Activated CD8-positive, alpha-beta memory T cell treated with anti-CD3 and anti-CD28 coated beads, Interleukin-2, amount 50 U/mL, for 48 hours (primary cell): ENCODE measurements around the gene TK2.
"Not testable (repeated sequence)": the region's sequence is repeated elsewhere in the genome, so short reads cannot be mapped to it uniquely, and the experiment has no call there.

ENCODE experiments used
- DNase-seq: peaks from one replicate; pipeline ENCODE4 v3.0.0-alpha.2; 2020

Gene TK2

DNA sequence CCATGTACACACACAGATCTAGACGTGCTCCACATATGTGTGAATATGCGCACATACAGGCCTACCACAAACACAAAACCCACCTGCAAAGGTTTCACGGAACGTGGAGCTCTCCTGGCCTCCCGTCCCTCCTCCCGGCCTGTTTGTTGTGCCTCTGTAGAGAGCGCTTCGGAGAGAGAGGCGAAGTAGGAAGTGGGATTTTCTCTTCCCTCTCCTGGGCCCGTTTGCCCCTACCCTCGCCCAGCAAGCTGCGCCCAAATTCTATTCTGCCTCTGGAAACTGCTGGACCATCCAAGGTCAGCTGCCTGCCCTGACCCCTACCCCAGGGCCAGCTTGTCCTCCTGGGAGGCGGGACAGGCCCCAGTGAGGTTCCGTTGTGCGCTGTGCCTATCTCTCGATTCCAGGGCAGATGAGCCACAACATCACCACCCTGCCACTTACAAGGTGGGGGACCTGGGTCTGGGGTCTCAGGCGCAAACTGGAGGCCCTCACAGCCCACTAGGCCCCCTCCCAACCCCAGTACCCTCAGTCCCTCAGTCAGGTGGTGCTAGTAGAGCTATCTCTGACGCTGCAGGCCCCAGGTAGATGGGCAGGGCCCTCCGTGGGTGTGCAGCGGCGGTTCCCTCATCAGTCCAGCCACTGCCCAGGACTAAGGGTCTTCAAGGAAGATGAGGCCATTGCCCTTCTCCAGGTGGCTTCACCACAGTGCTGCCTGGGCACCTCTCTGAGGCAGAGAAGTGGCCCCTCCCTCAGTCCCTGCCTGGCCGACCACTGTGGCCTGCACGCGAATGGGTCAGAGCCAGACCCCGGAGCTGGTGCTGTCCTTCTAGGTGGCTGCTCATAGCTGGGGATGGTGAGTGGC lies 68.6 kb downstream of the TK2 start:
- peak; percentile 32 for DNase-seq

DNA sequence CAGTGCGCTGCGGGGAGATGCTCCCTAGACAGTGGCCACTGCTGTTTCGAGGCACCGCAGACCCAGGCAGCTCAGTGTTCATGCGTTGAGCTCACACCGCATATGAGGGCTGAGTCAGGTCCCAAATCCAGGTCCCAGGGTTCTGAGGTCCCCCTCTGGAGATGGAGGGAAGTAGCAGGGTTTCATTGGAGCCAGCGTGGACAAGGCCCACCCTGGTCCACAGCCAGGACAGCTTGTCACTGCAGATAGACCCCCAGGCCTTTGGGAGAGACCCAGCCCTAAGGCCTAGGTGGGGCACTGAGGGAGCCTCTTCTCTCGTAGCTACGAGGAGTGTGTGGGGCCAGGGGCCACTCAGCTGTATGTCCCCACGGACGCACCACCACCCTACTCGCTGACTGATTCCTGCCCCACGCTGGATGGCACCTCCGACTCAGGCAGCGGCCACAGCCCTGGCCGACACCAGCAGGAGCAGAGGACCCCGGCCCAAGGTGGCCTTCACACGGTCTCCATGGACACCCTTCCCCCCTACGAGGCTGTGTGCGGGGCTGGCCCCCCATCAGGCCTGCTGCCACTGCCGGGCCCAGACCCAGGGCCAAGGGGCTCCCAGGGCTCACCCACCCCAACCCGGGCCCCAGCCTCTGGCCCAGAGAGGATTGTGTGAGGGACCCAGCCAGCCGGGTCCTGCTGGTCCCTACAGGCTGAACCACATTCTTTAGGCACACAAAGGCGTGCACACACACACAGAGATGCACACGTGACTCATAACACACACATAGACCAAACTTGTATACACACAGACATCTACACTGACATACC lies 69.4 kb downstream of the TK2 start:
- peak; percentile 48 for DNase-seq

DNA sequence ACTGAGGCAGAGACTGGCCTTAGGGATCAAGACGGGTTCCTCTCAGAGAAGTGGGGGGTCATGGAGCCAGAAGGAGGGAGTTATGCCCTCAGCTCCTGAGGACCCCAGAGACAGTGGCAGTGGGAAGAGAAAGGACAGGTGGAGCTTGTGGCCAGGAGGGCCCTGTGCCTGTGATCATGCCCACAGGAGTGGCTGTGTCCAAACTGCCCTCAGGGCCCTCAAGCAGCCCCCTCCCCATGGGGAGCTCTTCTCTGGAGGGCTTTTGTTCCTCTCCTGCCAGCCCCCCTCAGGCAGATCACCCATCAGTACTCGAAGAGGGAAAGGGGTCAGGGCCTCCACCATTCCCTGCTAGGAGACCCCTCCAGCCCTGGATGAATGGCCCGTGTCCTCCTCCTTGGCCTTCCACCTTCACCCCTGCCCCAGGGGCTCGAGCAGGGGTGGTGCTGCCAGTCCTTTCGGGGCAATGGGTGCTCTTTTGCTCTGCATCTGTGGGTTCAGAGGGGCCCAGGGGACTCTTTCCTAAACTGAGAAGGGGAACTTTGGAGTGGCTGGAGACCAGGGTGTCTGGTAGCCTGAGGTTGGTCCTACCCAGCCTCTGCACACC lies 70.2 kb downstream of the TK2 start:
- peak; percentile 53 for DNase-seq

DNA sequence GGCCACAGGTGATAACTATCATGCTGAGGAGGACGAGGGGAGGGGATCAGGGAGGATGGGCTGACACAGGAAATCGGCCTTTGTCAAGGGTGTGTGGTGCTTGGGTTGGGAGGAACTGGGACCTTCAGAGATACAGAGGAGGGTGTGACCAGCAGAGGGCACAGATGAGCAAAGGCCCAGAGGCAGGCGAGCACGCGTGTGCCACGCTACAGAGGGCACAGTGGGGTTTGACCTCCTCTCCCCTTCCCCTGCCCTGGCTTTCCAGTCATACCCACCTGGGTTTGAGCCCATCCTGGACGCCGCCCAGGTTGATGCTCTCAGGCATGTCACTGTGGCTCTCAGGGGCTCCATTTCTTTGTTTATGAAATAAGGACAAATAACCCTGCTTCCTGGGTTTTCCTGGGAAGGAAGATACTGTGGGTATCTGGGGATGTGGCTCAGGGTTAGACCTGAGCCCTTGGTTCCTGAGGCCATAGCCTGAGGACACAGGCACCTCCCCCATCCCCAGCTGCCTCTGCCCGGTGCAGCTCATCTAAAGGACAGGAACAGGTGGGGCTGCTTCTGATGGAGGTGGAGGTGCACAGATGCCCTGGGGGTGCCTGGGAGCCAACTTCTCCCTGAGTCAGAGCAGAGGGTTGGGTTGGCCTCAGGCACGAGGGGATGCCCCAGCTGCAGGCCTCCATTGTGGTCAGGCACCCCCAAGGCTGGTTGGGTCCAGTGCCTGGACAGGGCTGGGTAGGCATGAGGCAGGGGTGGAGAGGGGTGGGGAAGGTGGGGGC lies 71.0 kb downstream of the TK2 start:
- peak; percentile 88 for DNase-seq

DNA sequence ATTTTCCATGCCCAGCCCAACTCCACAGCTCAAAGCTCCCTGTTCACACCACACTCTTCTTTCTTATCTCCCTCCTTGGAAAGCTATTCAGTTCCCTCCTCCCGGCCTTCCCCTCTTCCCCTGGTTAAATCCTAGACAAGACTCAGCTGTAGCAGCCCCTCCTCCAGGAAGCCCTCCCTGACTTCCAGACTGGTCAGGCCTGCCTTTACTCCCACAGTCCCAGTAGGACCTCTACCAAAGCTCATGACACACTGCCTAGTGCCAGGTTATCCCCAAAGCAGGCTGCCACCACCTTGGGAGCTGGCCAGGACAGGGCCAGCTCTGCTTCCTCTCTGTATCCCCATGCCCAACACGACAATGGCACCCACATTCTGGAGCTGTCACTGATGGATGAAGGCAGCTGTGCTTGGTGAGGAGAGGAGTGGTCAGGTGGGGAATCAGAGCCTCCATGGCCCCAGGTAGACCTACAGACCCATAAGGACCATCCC lies 72.8 kb downstream of the TK2 start:
- peak; percentile 40 for DNase-seq

DNA sequence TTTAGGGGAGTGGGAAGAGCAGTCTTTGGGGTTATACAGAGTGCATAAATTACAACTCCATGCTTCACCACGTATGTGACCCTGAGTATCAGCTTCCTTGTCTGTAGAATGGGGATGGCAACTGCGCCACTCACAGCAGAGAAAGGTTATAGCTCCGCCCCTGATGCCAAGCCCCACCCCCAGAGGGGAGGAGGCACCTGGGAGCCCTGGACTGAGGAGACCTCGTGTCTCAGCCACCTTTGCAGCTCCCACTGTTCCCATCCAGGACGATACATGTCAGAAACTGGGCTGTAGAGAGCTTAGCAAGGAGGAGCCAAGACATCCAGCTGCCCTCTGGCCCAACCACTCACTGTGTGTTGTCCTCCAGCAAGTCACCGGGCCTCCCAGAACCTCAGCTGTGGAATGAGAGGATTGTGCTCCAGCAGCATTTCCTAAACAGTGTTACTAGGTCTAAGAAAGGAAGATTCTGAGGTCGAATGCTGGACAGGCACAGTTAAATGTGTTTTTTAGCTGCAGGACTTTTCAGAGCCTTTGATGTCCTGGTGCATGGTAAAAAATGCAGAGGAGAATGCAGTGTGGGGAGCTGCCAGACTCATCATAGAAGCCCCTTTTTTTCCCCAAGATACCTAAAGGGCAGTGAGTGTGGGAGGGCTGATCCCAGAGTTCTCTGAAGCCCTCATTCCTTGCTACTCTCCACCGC lies 73.4 kb downstream of the TK2 start:
- peak; percentile 75 for DNase-seq

DNA sequence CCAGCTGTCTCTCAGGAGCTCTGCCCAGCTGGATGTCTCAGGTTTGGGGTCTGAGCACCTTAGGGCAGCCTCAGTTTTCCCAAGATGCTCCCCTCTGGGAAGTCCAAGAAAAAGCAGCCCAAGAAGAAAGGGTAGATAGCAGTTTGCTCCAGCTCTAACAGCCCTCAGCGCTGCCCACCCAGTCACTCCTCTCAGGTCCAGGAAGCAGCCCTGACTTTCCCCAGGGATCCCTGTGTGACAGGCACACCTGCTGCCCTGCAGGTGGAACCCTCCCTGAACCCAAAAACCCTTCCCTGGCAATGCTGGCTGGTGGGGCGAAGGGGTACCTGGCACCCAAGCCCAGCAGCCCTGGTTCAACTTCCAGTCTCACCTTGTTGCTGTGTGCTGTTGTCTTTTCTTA lies 74.7 kb downstream of the TK2 start:
- peak; percentile 48 for DNase-seq

DNA sequence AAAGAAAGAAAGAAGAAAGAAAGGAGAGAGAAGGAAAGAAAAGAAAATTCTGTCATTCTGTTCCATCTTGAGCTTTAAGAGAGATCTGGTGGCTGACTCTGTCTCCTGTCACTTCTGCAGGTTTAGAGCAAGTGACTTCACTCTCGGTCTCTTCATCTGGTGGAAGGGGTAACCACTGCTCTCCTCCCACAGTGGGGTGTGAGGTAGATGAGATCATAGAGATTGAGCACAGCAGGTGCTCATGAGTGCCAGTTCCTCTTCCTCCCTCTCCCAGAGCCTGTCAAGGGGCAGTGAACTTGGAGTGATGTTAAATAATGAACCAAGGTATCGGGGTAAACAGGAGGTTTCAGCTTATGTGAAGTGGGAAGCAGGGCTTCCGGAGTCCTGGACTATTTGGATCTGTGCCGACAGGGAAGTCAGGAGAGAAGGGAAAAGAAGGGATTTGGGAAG lies 75.1 kb downstream of the TK2 start:
- DNase-seq, result peak; percentile 69

DNA sequence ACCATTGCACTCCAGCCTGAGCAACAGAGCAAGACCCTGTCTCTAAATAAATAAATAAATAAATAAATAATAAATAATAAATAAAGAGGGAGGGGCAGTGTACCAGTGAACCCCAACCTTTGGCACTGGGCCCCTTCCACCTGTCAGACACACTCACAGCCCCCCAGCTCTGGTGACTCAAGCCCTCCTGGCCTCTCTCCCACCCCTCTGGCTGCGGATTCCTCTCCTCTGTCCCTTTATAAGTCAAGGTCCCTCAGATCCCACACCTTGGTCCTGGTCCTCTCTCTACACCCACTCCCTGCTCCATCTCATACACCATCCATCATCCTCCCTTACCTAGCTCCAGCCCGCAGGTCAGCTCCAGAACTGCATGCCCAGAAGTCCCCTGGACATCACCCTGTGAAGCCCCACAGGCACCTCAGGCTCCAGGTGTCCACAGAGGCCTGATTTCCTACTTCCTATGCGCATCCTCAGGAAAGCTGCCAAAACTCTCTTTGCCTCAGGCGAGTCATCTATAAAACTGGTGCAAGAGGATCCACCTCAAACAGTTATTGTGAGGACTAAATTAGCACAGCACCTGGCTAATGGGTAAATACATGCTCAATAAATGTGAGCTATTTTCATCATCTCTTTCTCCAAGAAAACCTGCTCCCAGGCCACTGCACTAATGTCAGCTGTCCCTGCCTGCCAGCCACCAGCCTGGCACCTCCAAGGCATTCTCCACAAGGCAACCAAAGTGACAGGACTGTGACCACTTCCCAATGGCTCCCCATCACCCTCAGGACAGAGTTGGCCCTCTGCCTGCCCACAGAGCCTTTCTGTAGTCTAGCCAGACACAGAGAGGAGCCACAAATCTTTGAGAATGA lies 76.0 kb downstream of the TK2 start:
- DNase-seq, result peak; percentile 44

DNA sequence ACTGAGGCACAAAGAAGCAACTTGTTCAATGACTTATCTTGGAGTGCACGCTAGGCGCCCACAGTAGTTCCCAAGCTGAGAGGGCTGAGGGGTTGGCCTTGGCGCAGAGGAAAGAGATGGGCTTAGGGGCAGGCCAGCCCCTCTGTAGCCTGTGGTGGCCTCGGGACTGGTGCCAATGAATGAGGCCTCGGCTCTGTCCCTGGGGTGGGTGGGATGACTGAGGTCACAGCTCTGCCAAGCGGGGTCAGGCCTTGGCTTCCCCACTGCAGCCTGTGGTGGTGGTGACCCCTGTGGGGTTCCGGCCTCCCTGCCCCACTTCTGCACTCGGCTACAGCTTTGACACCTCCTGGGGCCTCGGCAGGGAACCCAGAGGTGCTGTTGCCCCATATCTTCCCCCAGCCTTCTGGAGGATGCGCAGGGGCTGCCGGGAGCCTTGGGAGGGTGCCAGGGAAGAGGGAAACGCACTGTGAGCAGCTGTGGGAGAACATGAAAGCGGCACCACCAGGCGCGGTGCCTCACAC lies 76.8 kb downstream of the TK2 start:
- DNase-seq, result peak; percentile 40

DNA sequence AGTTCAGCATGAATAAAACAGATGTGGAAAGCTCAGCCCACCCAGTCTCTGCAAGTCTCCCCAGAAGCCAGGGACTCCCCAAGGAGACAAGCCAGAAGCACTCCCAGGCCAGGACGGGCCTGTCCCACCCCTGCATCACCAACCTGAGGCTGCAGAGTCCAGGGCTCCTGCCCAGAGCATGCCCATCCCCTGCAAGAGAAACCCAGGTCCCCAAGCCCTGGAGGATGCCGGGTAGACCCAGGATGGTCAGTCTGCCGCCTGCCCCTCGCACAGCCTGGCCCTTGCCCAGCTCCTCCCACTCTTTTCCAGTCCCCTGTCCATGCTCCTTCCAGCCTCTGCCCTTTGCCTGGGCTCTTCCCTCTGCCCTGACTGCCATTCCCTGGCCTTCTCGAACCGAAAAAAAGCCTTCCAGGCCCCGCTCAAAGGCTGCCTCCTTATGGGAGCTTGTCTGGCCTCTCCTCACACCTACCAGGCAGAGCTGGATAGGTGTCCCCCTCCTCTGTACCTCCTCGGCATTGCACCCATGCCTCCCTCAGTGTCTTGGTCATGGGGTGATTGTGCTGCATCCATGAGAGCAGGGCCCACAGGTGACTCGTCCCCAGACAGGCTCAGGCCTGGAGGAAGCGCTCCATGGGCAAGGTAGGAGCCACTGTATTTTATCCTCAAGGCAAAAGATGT lies 78.1 kb downstream of the TK2 start:
- DNase-seq, result peak; percentile 38

DNA sequence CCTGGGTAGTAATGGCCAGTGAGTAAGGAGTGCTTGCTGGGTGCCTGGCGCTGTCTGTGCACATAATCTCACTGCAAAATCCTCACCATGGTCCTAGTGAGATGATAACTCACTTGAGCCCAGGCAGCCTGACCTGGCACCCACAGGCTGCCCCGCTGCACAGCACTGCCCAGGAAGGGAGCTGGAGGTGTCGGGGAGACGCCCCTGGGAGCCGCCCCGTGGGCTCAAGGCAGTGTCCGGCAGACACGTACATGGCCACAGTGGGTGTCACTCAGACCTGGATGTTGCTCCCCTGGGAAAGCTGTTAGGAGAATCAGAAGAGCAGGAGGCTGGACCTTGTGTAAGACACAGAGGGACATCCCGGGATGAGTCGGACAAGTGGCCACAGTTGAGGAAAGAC lies 78.7 kb downstream of the TK2 start:
- peak; percentile 39 for DNase-seq

DNA sequence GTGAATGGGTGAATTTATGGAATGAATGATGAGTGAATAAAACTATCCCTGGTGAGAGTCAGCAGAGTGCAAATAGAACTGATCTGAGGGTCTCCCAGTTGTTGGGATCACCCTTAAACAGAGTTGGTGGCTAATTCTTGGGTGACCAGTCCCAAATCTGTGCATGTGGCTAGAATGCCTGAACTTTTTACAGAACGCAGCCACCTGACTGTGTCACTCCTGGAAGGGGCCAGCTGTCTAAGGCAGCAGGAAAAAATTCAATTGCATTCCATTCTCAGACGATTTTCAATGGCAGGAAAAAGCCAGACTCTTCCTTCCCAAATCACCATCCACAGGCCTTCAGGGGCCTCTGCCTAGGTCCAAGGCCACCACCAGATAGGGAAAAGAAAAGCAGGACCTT lies 79.4 kb downstream of the TK2 start:
- DNase-seq, result no peak

DNA sequence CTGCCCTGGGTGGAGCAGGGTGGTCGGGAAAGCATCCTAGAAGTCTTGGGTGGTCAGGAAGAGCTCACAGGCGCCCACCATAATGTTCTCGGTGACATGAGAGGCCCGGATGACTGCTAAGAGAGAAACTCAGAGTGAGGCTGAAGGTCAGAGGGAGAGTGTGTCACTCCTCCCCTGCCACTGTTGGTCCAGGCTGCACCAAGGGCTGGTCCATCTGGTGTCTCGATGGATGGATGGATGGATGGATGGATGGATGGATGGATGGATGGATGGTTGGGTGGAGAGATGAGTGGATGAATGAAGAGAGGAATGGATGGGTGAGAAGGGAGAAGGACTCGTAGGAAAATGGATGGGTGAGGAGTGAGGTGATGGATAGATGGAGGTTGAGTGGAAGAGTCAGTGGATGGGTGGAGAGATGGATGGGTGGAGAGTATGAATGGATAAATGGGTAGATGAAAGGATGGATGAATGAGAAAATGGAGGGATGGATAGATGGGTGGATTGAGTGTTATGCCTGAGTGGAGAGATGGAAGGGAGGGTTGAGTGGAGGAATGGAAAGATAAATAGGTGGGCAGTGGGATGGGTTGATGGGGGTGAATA lies 79.9 kb downstream of the TK2 start:
- no peak for DNase-seq

DNA sequence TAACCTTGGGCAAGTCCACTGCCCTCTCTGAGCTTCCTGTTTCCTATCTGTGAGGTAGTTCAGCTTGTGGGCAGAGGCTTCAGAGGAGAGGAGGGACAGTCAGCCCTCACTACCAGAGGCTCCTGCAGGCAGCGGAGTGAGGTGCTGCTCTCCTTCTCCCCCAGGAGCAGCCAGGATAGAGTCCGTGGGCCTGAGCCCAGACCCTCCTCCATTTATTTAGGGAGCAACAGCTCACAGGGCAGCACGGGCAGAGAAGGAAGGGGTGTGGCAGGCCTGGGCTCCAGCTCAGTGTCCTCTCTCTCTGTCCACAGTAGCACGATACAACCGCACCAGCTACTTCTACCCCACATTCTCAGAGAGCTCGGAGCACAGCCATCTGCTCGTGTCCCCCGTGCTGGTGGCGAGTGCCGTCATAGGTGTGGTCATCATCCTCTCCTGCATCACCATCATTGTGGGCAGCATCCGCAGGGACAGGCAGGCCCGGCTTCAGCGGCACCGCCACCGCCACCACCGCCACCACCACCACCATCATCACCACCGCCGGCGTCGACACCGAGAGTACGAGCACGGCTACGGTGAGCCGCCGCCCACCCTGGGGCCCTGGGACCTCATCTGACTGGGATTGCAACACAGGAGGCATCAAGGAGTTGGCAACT lies 80.5 kb downstream of the TK2 start:
- DNase-seq, result no peak

DNA sequence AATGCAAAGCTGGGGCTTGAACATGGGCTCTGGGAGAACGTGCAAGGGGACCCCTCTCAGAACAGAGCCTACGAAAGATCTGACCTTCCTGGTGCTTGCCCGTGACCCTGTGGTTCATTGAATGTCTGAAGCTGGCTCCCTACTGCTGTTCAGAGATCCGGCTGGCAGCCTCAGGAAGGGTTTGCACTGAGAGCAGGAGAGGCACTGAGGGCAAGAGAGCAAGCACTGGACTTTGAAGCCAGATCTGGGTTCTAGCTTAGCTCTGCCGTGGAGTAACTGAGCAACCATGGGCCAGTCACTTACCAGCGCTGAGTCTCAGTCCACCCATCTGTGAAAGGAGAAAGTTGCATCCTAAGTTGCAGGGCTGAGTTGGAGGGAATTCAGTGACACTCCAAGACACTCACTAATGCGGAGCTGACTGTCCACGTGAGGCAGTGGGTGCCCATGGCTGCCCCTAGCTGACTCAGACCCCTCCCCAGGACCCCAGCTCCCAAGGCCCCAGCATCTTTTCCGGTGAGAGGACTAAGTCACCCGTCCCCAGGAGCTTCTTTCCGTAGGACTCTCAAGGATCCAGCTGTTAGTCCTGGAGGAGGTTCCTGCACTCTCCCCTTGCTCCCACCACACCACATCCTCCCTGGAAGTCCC lies 81.5 kb downstream of the TK2 start:
- DNase-seq, result no peak

DNA sequence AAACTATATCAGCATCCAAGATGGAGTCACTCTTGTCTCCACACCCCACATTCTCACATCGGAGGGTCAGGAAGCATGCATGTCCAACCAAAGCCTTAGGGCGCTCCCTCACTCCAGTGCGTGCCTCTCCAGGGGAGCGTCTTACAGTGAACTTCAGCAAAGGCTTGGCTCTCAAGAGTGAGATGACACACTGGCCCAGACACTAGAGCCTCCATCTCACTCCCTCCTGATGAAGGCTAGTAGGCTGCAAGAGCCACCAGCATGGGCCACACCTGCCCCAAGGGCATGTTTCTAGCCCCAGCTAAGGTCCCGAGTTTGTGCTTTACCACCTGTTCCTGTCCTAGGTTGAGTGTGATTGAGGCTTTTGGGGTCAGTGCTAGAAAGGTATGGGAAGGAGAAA lies 82.3 kb downstream of the TK2 start:
- DNase-seq, result no peak

DNA sequence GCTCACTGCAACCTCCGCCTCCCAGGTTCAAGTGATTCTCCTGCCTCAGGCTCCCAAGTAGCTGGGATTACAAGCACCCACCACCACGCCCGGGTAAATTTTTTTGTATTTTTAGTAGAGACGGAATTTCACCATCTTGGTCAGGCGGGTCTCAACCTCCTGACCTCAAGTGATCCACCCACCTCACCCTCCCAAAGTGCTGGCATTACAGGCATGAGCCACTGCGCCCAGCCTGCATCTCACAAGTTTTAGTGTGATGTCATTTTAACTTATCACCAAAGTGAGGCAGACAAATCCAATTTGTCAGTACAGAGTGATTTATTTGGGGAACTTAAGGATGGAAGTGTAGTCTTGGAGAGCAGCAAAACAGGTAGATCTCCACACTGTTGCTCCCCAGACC lies 83.3 kb downstream of the TK2 start:
- not testable (repeated sequence) for DNase-seq

DNA sequence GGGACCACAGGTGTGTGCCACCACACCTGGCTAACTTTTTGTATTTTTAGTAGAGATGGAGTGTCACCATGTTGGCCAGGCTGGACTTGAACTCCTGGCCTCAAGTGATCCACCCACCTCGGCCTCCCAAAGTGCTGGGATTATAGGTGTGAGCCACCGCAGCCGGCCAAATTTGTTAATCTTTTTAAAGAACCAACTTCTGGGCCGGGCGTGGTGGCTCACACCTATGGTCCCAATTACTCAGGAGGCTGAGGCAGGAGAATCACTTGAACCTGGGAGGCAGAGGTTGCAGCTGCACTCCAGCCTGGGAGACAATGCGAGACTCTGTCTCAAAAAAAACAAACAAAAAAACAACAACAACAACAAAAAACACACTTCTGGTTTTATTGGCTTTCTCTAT lies 84.0 kb downstream of the TK2 start:
- not testable (repeated sequence) for DNase-seq
